DMS153 treated with DMSO at 0.1 percent for 48 hours (cell line): ENCODE results near the gene UTP4.

Experiments used
- DNase-seq: peaks from one replicate; lab custom pipeline; 2025; ENCODE audit not compliant: unreplicated experiment; lab: John Stamatoyannopoulos, UW

Gene UTP4

GRCh38 chr16:69204172-69204571 is 71.7 kb downstream of the UTP4 start:
- DNase-seq: no peak

DNA sequence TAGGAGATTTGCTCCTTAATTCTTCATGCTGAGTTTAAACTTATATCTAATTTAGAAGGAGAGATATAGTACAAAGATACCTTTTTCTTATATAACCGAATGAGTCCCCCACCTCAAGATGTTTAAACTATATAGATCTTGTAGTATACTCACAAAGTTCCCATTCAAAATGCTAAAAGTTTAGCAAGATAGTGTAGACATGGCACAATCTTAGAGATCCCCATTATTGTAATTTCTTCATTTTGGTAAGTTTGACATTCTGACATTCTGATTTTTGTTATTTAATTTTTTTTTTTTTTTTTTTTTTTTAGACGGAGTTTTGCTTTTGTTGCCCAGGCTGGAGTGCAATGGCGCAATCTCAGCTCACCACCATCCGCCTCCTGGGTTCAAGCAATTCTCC is 77.3 kb downstream of the UTP4 start:
- DNase-seq: no peak

DNA sequence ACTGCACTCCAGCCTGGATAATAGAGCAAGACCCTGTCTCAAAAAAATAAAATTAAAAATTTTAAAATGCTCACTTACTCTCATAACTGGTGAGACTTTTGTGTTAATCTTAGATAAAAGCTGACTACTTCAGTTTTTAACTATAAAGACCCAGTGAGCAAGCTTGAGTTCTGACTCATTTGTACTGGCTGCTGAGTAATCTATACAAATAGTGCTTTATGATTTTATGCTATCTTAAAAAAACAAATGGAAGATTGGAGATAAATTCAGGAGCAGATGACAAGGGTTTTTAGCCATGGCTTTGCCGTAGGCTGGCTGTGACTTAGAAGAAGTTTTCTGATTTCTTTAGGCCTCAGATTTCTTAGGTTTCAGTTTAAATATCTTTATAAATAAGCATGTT is 85.0 kb downstream of the UTP4 start:
- DNase-seq: no peak
